ENCODE measurements around the gene FMNL1. TPM values are rescaled to one million over a fixed set of nuclear protein-coding genes. Genes with fewer than 3 reads are reported as not detected.

The FMNL1 gene
- polyA plus RNA-seq, 1 experiment, result 2.0 TPM

DNA sequence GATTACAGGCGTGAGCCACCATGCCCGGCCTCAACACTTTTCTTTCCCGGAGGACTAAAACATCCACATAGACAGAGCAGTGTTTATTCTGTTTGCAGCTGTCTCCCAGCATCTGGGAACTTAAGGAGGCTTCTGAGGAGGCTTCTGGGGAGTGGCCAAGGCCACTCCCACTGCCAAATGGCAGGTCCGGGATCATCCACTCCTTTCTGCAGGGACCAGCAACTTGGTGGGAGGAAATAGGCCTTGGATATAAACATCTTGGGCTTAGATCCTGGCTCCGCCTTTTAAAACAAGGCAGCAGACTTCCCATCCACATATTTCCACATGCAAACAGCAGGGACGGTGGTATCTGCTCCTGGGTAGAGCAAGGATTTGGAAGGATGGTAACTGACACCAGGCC lies 54.3 kb downstream of the FMNL1 start:
- H3K27me3 ChIP-seq (ENCODE audit: control insufficient read depth, insufficient read depth, low read length), result no peaks in the 10 kb centered on the region
- peaks cover 19% of the 10 kb centered on the region for H3K36me3 ChIP-seq (ENCODE audit: control insufficient read depth, insufficient read depth, low read length)
- H3K4me3 ChIP-seq (ENCODE audit: low read depth, low read length), result no peak overlapping the region
- TF ChIP-seq, protein P1, sequence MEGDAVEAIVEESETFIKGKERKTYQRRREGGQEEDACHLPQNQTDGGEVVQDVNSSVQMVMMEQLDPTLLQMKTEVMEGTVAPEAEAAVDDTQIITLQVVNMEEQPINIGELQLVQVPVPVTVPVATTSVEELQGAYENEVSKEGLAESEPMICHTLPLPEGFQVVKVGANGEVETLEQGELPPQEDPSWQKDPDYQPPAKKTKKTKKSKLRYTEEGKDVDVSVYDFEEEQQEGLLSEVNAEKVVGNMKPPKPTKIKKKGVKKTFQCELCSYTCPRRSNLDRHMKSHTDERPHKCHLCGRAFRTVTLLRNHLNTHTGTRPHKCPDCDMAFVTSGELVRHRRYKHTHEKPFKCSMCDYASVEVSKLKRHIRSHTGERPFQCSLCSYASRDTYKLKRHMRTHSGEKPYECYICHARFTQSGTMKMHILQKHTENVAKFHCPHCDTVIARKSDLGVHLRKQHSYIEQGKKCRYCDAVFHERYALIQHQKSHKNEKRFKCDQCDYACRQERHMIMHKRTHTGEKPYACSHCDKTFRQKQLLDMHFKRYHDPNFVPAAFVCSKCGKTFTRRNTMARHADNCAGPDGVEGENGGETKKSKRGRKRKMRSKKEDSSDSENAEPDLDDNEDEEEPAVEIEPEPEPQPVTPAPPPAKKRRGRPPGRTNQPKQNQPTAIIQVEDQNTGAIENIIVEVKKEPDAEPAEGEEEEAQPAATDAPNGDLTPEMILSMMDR (IDR thresholded peaks at IDR 0.05; ENCODE audit: insufficient read depth, low read depth, low read length), result no peak
- CTCF ChIA-PET, result interaction anchor here (1.4 to 4.0 kb wide), 19 partner anchors 10 to 141 kb away, joined by 3 to 83 read pairs (median 13); partner anchors contain the start of genes ACBD4, HEXIM1 and MAP3K14
- POLR2A ChIA-PET, result no interaction called here
- no peak for DNase-seq (ENCODE audit: low read depth)

DNA sequence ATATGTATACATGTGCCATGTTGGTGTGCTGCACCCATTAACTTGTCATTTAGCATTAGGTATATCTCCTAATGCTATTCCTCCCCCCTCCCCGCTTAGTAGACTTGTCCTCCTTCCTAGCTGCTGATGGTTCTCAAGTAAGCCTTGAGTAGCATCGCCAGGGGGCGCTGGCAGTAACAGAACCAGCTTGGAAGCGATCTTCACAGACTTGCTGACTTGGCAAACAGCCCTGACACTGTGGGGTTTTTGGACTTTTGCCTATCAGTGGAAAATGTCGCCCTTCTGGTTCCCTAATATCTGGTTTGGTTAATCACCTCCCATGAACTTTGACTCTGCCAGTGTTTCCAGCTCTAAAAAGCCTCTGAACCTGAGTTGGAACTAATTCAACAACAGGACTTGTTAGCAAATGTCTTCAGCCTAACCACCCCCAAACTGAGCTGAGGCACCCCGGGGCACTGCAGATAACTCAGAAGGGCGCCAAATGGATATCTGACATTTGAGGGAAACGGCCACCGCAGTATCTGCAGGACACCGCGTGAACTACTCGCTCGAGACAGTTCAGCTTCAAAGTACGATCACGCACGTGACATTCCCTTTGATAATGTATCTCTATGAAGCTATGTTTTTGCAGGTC lies 55.6 kb downstream of the FMNL1 start:
- TF ChIP-seq, protein P1 (IDR thresholded peaks at IDR 0.05; ENCODE audit: insufficient read depth, low read depth, low read length), result peak; percentile 82
- POLR2A ChIA-PET, result interaction anchor here (0.6 kb wide), 1 partner anchor 214 kb away, joined by 5 read pairs; no protein-coding TSS in a partner anchor
- H3K36me3 ChIP-seq (ENCODE audit: control insufficient read depth, insufficient read depth, low read length), result peaks cover 17% of the 10 kb centered on the region
- no peaks in the 10 kb centered on the region for H3K27me3 ChIP-seq (ENCODE audit: control insufficient read depth, insufficient read depth, low read length)
- no peak for DNase-seq (ENCODE audit: low read depth)
- H3K4me3 ChIP-seq (ENCODE audit: low read depth, low read length), result no peak overlapping the region
- CTCF ChIA-PET, result interaction anchor here (0.6 to 4.0 kb wide), 39 partner anchors 8 to 150 kb away, joined by 3 to 83 read pairs (median 7); partner anchors contain the start of genes ACBD4, FMNL1, HEXIM1 and MAP3K14

DNA sequence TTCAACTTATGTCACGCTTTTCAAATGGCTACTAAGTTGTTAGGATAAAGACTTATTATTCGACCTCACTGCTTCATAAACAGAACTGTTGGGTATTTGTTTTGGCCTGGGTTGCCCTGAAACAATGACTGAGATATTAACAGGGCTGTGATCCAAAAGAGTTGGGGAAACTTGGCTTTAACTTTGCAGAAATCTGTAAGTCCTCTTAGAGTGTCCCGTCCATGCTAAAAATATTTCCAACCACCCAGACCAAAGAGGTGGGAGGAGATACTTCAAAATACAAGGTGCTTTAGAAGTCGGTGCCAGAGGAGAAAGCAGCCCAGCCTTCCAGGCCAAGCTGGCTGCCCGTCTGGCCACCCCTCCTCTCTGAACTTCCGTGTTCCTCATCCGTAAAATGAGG lies 56.3 kb downstream of the FMNL1 start:
- H3K36me3 ChIP-seq (ENCODE audit: control insufficient read depth, insufficient read depth, low read length), result peaks cover 19% of the 10 kb centered on the region
- H3K4me3 ChIP-seq (ENCODE audit: low read depth, low read length), result no peak overlapping the region
- TF ChIP-seq, protein P1 (IDR thresholded peaks at IDR 0.05; ENCODE audit: insufficient read depth, low read depth, low read length), result no peak
- CTCF ChIA-PET, result interaction anchor here (0.6 to 4.0 kb wide), 24 partner anchors 11 to 149 kb away, joined by 3 to 83 read pairs (median 12); partner anchors contain the start of genes HEXIM1 and MAP3K14
- no peak for DNase-seq (ENCODE audit: low read depth)
- POLR2A ChIA-PET, result no interaction called here
- H3K27me3 ChIP-seq (ENCODE audit: control insufficient read depth, insufficient read depth, low read length), result no peaks in the 10 kb centered on the region

DNA sequence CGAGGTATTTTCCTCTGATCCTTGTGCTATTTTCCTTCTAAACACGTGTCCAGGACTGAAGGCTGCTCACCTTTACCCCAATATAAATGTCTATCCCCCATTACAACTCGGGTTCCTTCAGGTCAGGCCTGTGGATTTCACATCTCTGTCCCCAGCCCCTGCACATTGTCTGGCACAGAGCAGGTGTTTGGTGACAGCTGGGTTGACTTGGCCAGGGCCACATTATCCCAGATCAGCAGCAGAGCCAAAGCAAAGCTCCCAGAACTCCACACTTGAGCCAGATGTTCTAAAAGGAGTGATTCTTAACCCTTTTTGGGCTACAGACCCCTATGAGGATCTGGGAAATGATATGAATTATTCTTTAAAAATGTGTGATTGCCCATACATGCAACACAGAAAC lies 58.2 kb downstream of the FMNL1 start:
- H3K27me3 ChIP-seq (ENCODE audit: control insufficient read depth, insufficient read depth, low read length), result no peaks in the 10 kb centered on the region
- DNase-seq (ENCODE audit: low read depth), result no peak
- H3K36me3 ChIP-seq (ENCODE audit: control insufficient read depth, insufficient read depth, low read length), result peaks cover 19% of the 10 kb centered on the region
- TF ChIP-seq, protein P1 (IDR thresholded peaks at IDR 0.05; ENCODE audit: insufficient read depth, low read depth, low read length), result no peak
- POLR2A ChIA-PET, result no interaction called here
- H3K4me3 ChIP-seq (ENCODE audit: low read depth, low read length), result no peak overlapping the region
- CTCF ChIA-PET, result interaction anchor here (0.9 to 3.9 kb wide), 2 partner anchors 36 to 107 kb away, joined by 3 to 28 read pairs; partner anchors contain the start of gene MAP3K14

DNA sequence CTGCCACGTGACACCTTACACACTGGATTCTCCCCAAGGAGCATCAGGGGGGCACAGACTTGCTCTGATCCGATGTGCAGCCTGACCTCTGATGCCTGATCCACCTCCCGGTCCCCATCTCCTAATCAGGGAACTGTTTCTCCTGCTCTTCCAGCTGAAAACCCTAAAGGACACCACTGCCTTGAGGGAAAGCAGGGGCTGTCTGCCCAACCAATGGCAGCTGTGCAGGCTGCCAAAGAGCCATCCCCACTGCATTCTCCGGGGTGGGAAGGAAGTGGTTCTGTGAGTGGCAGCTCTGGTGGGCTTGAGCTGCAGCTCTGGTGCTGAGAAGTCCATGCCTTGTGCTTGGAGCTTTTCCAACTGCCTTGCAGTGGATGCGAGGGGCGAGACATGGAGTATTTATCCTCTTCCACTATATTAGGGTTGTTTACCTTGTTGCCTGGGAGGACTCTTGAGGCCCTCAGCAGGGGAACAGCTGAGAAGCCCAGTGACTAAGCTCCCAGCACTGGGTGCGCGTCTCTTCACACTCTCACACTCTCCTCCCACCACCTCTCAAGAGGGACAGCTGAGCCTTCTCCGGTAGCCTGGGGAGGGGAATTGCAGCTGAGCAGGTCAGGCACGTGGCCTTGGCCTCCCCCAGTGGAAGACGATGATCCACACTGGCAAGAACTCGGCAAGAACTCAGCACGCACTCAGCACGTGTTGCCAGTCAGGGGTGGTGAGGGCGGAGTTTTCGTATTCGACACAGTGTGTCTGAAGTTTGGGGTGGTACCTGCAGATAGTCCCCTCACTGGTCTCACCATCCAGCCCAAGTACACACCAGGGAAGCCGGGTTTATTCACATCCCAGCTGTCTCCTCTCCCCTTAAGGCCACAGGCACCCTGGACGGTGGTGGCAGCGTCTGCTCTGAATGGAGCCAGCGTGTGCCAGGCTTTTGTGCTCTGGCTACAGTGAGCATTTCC lies 61.3 kb downstream of the FMNL1 start:
- DNase-seq (ENCODE audit: low read depth), result no peak
- peaks cover 34% of the 10 kb centered on the region for H3K36me3 ChIP-seq (ENCODE audit: control insufficient read depth, insufficient read depth, low read length)

More for the DNA sequence above, 61.3 kb downstream of the FMNL1 start:
- Histone ChIP-seq H3K27me3 (ENCODE audit: control insufficient read depth, insufficient read depth, low read length) (no peaks in the 10 kb centered on the region), H3K4me3 (ENCODE audit: low read depth, low read length) (no peak overlapping the region)
- POLR2A ChIA-PET, result no interaction called here
- TF ChIP-seq, protein P1 (IDR thresholded peaks at IDR 0.05; ENCODE audit: insufficient read depth, low read depth, low read length), result no peak
- CTCF ChIA-PET, result interaction anchor here (0.7 to 4.0 kb wide), 9 partner anchors 11 to 148 kb away, joined by 3 to 27 read pairs (median 3); partner anchors contain the start of genes ACBD4 and MAP3K14

Measured in BJ (cell line).